HEK293T (cell line): ENCODE results near the gene PPP1R26.
"Not testable (repeated sequence)": the region's sequence is repeated elsewhere in the genome, so short reads cannot be mapped to it uniquely, and the experiment has no call there.

Source experiments
- BHLHE40 ChIP-seq: fragments of 450-650 bp; IDR thresholded peaks from 2 replicates; pipeline ENCODE4 v1.6.1; 2016; ENCODE audit warnings: mild to moderate bottlenecking, moderate library complexity, borderline replicate concordance
- L3MBTL2 ChIP-seq: fragments of 450-650 bp; conservative IDR thresholded peaks from 2 replicates; pipeline ENCODE4 v1.6.1; 2016; ENCODE audit warnings: mild to moderate bottlenecking

GRCh38 chr9:135513906-135514305 lies 34.3 kb downstream of the PPP1R26 start:
- not testable (repeated sequence) for TF ChIP-seq BHLHE40, L3MBTL2
